A204.1 (cell line): ENCODE measurements around the gene KRTAP10-1.

Source experiments
- FAIRE-seq: peaks from 2 replicates; lab custom pipeline; 2012; peaks lifted over from hg19 to GRCh38; lab: Jason Lieb, UNC

KRTAP10-1 gene

GRCh38 chr21:44502171-44502958 lies 37.6 kb downstream of the KRTAP10-1 start:
- FAIRE-seq: no peak

DNA sequence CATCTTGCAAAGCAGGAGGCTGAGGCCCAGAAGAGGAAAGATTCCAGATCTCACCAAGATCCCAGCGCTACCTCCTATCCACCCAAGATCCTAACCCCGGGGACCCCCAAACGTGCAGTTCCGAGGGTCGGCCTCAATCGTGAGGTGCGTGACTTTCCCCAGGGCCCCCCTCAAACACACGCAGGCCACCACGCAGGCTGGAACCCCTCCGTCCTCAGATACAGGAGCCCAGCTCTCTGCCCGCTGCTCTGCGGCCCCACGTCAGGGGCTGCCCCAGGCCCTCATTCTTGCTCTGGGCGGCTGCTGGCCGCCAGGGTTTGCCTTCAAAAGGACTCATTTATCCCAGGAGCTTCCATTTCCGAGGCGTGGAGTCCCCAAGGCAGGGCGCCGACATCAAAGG lies 39.9 kb downstream of the KRTAP10-1 start:
- no peak for FAIRE-seq

GRCh38 chr21:44499631-44500030 lies 40.4 kb downstream of the KRTAP10-1 start:
- no peak for FAIRE-seq

DNA sequence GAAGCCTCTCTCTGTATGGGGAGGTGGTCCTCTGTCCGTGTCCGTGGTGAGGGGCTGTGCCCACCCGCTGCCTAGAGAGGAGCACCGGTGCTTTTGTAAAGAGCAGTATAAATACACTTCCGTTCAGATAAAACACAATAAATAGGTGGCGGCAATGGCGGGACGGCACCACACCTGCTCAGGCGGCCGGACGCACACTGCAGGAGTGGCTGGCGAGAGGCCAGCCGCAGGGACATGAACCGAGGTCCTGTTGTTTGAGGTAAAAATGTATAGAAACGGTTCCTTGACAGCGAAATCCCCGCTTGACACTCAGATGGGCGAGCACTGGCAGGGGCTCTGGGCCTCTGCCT lies 40.8 kb downstream of the KRTAP10-1 start:
- no peak for FAIRE-seq

DNA sequence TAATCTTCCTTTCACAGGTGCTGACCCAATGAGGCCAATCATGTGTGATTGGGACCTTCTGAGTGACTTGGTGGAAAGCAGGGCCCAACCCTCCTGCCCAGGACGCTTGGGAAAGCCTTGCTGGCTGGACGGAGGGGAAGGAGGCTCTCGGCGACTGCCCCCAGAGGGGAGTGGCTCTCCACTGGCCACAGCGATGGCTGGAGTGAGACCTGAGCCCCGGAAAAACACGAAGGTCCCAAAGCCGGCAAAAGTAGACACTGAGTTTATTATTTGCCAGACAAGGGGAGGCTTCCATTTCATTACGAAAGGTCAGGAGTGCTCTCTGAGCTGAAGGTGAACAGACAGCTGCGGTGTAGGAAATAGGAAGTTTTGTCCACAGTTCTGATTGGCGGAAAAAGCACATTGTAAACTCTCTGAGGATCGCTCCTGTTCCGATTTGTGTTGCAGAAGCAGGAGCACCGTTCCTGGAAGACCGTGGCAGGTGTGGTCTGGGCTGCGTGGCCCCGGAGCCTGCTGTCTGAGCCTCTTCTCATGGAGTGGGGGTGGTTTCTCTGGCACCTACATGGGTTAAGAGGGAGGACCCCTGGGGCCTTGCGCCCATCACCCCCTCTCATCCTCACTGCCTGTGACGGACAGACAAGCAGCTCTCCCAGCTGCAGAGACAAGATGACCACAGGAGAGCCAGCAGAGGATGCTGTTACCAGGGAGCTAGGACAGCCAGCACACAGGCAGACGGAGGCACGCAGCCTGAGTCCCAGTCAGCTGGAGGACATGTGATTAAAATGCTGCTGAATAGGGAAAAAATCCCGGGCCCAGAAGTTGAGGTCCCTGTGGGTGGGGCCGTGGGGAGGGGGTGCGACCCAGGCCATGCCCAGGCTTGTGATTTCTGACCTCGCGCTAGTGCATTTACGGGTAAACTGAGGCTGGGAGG lies 41.5 kb downstream of the KRTAP10-1 start:
- no peak for FAIRE-seq

DNA sequence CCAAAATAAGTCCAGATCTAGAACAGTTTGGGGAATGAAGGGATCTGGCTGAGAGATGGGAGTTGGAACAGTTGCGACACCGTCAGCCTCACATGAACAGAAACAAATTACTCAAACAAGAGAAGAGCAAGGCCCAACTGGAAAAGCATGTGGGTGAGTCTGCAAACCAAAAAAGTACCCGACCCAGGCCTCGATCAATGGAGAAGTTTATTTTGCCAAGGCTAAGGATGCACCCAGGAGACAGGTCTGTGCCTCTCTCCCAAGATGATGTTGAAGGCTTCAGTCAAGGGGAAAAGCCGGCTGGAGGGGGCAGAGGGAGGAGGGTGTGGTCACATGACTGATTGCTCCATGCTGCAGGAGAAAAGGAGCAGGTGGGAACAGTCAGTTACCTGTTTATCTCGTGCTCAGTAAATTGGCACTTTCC lies 42.3 kb downstream of the KRTAP10-1 start:
- FAIRE-seq: no peak

DNA sequence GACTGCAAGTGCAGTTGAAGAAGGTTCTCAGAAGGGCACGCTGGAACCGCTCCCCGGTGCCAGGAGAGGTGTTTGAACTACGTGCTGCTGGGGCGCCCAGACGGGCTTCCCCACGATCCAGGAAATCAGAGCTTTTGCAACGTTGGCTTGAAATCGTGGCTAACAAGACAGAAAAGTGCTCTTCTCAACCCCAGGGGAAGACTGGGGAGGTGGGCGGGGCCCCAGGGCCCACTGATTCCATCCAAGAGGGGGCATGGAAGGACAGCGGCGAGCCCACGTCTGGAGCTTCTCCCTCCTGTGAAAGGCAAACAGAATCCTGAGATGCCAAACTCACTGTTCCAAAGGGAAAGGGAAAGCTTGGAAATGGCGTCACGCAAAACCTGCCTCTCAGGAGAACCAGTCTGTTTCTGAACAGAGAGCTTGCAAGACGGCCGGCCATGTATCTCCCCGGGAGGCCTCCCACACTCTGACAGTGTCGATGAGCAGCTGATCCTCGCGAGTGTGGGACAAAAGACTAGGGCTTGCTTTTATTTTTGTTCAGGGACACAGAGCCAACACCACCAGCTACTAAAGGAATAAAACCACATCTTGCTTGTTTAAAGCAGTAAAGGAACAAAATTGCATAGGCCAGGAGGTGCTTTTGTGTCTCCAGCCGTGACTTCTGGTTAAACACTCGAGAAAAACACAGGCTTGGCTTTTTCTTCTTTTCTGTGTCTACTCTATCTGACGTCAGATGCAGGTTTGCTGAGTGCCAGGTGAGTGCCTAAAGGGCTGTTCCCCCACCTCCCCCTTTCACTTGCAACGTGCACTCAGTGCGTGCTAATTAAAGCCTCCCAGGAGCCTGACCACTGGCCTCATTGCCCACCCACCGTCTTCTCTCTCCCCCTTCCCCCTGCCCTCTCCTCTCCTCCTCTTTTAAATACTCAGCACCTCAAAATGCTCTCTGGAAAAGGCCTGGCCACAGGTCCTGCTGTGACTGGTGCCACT lies 43.1 kb downstream of the KRTAP10-1 start:
- FAIRE-seq: no peak

GRCh38 chr21:44495611-44496563 lies 44.1 kb downstream of the KRTAP10-1 start:
- no peak for FAIRE-seq

- FAIRE-seq: no peak
These were observed 45.0 kb downstream of the KRTAP10-1 start for GRCh38 chr21:44494956-44495355.

DNA sequence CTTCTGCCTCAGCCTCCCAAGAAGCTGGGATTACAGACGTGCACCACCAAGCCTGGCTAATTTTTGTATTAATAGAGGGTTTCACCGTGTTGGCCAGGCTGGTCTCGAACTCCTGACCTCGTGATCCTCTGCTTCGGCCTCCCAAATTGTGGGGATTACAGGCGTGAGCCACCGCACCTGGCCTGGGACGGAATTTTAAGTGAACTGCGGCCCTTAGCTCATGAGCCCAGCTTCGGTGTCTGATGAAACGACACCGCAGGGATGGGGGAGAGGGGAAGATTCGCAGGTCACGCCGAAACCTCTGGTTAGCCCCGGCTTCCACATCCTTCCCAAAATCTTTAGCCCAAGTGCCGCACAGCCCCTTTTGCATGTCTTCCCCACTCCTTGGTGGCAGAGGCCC lies 45.6 kb downstream of the KRTAP10-1 start:
- no peak for FAIRE-seq

DNA sequence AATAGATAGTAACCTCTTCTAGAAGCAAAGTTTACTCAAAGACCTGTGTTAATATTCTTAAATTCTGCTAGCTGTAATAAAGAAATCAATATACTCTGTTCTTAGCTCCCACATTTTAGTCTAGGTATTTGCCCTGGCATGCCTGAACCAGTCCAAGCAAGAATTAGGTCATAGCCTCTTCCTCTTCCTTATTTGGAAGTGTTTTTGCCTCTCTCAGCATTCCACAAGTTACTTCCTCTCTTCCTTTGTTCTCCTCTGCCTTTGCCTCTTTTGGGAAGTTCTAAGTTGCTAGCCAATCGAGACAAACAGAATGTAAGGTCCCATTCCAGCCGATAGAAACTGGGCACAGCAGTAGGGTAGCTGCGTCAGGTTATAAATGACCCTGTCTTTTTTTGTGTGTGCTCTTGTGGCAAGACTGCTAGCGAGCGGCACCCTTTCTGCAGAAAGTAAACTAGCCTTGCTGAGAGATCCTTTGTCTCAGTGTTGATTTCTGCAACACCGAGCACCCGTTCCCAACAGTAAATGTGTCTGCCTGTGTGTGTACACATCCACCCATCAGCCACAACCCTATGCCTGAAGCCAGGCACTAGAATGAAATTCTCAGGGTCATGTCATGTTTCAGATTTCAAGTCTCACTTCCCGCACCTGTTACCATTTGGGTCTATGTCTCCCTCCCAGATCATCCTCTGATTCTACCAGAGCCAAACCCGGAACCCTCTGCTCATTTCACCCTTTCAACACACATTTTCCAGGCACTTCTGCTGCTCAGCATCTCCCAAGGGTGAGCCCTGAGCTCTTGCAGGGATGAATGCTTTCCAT lies 47.2 kb downstream of the KRTAP10-1 start:
- FAIRE-seq: no peak

DNA sequence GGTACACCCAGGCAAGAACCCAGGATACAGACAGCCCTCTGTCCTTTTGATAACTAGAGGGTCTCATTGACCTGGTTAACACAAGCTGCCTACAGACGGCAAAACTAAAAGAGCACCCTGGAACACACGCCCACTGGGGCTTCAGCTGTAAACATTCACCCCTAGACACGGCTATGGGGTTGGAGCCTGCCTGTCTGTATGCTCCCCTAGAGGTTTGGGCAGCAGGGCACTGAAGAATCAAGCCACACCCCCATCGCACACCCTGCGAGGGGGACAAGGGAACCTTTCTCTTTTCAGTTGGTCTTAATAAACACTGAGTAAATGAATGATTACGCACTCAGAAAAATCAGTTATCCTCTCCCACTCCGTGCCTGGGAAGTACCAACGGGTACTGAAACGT lies 49.2 kb downstream of the KRTAP10-1 start:
- no peak for FAIRE-seq

DNA sequence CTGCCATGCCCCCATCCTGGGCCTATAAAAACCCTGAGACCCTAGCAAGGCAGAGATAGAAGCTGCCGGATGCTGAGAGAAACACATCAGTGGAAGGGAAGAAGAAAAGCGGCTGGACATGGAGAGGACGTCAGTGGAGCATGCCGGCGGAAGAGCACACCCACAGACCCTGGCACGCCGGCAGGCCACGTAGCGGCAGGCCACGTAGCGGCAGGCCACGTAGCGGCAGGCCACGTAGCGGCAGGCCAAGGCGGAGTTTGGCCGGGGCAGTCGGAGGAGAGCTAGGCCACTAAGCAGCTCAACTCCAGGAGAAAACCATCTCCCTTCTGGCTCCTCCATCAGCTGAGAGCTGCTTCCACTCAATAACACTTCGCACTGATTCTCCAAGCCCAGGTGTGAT lies 49.6 kb downstream of the KRTAP10-1 start:
- no peak for FAIRE-seq

- no peak for FAIRE-seq
These were observed 50.0 kb downstream of the KRTAP10-1 start for GRCh38 chr21:44489962-44490361.
